GM21723 (cell line): Measurements from ENCODE around the gene GCAT.

ENCODE experiments used
- ATAC-seq: cut with Tn5 transposase; IDR thresholded peaks from one replicate; pipeline ENCODE4 v1.9.1; 2021; ENCODE audit warnings: mild to moderate bottlenecking, moderate library complexity; ENCODE audit not compliant: unreplicated experiment

Gene GCAT

DNA sequence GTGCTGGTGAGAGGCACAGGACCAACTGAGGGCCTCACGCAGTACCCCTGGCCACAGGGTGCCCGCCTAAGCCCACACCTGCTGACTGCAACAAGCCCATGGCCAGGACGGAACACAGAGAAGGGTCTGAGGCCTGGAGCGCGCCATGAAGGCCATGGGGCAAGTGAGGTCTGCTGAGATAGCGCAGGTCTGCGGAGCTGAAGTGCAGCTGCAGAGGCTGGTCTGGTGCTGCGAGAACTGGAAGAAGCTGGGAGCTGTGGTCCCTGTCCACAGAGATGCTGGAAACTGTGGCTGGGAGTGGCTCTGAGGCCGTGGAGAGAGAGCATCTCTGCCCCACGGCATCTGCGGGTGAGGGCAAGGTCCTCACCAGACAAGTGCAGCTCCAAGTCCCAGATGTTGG, 23.7 kb downstream of the GCAT start:
- no peak for ATAC-seq

DNA sequence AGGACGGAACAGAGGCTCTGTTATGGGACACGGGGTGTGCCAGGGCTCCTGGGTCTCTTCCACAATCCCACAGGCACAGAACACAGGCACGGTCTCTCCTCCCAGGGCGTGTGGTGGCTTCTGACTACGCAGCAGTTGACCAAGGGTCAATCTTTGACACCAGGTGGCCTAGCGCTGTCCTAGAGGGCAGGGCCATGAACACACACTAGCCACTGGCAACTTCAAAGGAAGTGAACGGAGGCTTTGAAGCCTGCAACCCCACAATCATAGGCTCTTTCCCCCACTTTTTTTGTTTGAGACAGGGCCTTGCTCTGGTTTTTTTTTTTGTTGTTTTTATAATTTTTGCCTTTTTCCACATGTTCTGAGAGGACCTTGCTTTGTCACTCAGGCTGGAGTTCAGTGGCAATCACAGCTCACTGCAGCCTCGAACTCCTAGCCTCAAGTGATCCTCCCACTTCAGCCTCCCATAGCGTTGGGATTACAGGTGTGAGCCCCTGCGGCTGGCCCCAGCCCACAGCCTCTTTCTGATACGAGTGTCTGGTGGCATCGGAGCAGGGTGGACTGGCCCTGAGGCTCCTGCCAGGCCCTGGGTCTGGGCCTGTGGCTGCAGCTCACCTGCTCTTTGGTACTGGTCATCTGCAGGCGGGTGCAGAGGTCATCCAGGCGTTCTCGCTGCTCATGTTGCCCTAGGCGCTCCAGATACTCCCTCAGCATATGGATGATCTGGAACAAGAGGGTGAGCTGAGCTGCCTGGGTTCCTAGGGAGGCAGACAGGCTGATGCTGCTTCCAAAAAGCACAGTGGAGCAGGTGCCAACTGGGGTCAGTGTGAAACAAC, 24.5 kb downstream of the GCAT start:
- ATAC-seq, result no peak

DNA sequence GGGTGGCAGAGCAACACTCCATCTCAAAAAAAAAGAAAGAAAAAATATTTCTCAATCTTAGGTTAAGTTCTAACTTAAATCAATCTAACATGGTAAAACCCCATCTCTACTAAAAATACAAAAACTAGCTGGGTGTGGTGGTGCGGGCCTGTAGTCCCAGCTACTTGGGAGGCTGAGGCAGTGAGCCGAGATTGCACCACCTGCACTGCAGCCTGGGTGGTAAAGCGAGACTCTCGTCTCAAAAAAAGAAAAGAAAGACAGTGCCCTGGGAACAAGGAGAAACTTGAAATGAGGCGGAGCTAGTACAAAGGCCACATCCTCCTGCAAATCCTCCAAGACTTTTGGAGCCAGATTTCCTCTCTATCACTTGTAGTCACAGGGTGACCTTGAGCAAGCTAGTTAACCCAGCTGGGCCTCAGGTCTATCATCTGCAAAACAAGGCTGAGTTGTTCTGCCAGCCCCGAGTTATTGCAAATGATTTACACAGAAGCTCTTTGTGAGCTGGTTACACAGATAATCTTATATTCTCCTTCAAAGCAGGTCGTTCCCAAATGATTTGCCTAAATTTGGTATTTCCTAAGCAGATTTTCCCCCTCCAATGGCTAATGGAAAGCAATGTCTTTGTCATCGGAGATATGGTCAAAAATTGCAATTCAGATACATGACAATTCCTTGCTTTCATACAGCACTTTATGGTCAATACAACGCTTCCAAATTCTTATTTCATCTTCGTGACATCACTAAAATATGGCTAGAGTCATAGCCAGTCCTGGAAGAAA, 34.5 kb downstream of the GCAT start:
- ATAC-seq, result no peak

DNA sequence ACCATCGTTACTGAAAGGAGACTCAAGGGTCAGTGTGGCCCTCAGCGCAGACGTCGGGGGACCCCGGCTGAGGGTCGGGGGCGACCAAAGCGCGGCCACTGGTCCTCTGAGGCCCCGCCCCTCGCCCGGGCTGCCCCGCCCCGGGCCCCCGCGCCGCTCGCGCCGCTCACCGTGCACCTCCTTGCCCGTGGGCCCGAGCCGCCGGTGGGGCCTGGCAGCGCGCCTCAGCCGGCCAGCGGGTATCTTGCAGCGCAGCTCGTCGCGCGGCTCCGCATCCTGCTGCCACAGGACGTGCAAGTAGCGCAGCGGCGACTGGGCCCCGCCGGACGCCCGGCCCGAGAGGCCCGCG, 36.0 kb downstream of the GCAT start:
- ATAC-seq, result peak; percentile 52

DNA sequence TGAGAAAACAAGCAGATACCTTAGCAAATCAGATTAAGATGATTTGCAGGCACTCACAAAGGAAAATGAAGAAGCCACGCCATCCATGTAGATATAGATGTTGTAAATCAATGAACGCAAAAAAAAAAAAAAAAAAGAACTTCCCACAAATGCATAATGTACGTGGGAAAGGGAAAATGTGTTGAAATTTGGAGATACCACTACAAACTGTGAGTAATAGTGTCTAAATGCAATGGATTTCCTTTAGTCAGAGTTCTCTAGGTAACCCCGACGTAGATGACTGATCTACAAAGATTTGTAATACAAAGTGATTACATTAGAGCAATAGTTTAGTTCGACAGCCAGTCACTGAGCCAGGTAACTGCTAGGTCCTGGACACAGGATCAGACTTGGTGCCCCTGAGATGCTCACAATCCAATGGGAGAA, 37.2 kb downstream of the GCAT start:
- no peak for ATAC-seq

DNA sequence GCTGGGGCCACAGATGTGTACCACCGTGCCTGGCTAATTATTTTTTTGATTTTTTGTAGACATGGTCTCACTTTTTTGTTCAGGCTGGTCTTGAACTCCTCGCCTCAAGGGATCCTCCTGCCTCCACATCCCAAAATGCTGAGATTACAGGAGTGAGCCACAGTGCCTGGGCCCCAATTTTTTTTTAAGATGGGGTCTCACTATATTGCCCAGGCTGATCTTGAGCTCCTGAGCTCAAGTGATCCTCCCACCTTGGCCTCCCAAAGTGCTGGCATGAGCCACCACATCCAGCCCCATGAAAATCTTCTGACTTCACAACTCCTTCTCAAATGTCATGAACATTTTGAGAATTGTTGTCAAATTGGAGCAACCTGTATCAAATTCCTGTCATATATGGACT, 38.7 kb downstream of the GCAT start:
- no peak for ATAC-seq

DNA sequence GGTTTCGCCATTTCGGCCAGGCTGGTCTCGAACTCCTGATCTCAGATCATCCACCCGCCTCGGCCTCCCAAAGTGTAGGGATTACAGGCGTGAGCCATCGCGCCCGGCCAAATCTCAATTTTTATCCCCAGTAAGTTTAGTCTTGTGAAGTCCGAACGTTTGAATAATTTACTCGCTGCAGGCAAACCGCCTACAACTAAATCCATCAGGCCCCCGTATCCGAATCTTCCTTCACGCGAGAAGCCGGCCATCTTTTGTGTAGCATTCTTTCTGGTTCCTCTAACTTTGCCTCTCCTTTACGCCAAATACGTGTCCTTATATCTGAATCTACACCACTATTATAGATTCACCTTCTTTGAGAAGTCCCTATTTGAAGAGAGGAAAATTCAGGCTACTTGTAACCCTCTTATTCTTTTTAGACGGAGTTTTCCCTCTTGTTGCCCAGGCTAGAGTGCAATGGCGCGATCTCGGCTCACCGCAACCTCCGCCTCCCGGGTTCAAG, 40.9 kb downstream of the GCAT start:
- ATAC-seq, result no peak

DNA sequence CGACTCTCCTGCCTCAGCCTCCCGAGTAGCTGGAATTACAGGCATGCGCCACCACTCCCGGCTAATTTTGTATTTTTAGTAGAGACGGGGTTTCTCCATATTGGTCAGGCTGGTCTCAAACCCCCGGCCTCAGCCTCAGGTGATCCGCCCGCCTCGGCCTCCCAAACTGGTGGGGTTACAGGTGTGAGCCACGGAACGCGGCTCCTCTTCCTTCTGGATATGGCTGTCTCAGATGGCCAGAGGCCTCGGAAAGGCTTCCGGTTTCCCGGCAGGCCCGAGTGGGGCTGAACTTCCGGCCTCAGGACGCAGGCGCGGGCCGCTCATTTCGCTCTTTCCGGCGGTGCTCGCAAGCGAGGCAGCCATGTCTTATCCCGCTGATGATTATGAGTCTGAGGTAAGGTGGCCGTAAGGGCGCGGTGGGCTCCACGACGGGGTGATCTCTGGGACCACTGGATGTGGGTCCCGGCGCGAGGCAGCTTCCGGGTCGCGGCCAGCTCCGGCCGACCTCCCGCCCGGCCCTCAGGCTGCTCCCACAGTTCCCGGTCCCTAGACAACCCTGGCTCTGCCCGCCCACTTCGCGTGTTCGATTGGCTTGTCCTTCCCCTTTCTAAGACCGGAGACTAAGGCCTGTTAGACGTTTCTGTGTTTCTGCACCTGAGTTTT, 41.5 kb downstream of the GCAT start, which contains the start of gene EIF3L:
Gene EIF3L (plus strand): TSS at position 331 of the 663 bp plus-strand sequence. CDS start 31 bp downstream, at position 362.
- ATAC-seq, result peak; percentile 71

DNA sequence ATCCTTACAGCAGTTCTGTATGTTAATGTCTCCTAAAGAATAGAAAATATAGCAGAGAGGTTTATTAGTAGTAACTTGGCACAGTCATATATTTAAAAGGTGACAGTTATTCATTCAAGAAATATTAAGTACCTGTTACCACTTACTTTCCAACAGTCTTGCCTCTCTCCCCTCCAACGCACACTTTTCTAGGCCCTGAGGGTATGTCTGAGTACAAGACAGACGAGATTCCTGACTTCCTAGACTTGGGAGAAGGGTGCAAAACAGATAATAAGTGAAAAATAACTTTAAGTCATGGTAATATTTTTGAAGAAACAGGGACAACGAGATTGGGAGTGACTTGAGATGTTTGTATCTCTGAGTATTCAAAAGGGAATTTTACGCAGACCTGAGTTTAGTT, 43.1 kb downstream of the GCAT start:
- no peak for ATAC-seq

DNA sequence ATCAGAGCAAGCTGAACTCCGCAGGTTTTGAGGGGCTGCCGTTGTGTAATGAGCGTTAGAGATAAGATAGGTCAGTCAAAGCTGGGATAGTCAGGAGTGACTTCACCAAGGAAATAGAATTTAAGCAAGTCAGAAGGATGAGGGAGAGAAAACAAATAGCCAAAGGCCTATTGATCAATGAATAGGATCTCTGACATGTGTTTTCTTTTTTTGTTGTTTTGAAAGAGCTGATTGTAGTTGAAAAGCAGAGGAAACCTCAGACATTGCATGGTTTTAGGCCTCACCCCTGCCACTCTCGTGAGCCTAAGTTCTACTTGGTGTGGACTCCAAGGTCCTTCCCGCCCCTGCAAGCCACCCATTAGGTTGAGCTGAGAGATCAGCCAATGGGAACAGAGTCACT, 44.7 kb downstream of the GCAT start:
- ATAC-seq, result no peak

DNA sequence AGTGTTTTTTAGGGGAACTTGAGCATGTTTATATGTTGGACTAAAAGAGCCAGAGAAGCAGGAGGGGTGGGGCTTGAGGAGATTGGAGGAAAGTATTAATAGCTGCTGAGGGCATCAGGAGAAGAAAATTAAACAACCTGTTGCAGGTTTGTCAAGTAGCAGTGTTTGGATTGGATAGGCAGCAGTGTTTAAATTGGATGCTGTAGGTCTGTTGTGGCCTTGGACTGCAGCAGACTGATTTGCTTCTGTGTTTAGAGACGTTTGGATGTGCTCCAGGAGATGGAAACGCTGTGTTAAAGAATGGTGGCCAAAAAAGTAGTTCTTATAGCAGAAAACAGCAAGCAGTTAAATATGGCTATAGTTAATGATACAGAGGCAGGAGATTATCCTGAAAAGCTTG, 47.2 kb downstream of the GCAT start:
- no peak for ATAC-seq

DNA sequence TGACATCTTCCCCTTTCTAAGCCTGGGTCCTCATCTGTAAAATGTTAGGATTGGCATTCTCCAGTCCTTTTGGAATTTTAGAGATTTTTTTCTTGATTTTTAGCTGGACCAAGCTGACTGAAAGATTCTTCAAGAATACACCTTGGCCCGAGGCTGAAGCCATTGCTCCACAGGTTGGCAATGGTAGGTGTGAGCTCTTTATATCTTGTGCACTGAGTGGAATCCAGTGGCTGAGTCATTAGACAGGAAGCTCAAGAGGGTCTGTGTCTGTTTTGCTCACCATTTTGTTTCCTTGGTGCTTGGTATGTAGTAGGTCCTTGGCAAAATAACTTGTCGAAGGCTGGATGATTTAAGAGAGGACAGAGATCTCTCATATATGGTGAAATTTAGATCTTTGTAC, 47.7 kb downstream of the GCAT start:
- ATAC-seq, result no peak

DNA sequence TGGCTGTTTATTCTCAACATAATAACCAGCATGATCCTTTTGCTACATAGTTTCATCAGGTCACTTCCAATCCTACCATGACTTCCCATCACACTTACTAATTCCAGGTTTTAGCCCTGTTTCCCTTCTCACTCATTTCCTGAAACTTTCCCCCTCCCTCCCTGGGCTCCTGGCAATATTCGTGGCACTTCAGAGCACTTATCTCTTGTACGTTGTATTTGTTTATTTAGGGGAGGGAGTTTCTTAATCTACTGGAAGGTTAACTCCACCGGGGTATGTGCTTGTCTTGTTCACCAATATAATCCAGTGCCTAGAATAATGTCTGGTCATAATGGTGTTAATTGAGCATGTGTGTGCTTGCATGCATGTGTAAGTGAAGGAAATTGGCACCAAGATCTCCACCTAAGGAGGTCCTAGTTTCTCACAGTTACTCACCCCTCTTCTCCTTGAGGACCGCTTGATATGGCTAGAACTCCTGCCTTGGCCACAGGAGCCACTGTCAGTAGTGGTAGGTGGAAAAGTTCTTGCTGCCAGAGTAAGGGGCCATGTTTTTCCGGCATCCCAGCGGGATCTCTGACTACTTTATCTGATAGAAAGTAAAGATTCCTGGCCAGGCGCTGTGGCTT, 53.2 kb downstream of the GCAT start:
- no peak for ATAC-seq

DNA sequence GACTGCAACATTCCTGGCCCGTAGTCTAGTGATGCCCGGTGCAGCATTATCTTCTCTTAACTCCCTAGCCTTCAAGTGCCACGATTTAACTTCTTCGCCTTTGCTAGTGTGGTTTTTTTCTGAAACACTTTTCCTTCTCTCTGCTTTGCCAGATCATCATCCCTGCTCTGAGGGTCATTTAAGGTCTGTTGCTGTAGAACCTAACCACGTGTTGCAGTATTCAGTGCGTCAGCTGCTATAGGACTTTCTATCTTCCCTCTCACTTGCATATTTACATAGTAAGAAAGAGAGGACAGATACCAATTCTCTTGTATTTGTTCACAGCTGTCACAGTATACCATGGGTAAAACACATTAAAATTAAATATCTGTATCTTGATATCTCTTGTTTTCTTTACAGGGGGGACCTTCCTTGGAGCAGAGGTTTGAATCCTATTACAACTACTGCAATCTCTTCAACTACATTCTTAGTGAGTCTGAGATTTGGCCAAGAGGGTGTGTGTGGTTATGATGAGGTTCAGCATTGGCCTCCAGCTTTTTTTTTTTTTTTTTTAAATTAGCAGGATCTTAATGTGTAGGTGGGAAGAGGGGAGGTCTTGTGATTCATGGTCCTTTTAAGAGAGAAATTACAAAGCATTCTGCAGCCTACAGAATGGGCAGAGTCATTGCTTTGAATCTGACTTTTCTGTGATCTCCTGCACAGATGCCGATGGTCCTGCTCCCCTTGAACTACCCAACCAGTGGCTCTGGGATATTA, 55.0 kb downstream of the GCAT start:
- ATAC-seq, result no peak

DNA sequence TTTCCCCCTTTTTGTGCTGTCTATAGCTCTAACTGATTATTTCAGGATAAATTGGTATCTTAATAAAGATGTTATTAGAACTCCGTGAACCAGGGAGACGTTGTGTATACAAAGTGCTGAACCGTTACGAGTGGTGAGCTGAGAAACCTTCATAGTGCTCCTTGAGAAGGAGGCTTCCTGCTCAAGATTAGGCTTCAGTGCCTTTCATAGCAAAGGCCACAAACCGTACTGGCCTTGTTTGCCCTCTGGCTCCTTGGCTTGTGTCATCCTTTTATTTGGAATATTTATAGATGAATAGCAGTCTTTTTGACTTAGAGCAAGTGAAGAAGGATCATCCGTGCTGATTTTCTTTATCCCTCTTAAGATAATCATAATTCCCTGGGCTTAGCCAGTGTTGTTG, 57.8 kb downstream of the GCAT start:
- ATAC-seq, result no peak
